K562 (cell line): ENCODE results near the gene NMNAT3. TPM values are rescaled to one million over a fixed set of nuclear protein-coding genes. Genes with fewer than 3 reads are reported as not detected.

Experiments used
- RAD21 ChIP-seq, 2 experiments: fragments of 250-450 bp in 1 of 2; fragments of 450-650 bp in 1 of 2; sonication (Bioruptor Pico) in 1 of 2; formaldehyde crosslinking in 1 of 2; IDR thresholded peaks in 1 of 2; conservative IDR thresholded peaks in 1 of 2; 2 replicates each; pipeline versions ENCODE4 v1.4.0 to v1.8.0; 2020 to 2022; ENCODE audit warnings: mild to moderate bottlenecking in 2 of 2, moderate library complexity in 1 of 2
- TRIM25 ChIP-seq: fragments of 450-650 bp; IDR thresholded peaks from 2 replicates; pipeline ENCODE4 v1.7.0; 2016; ENCODE audit warnings: borderline replicate concordance
- ZNF695 ChIP-seq: fragments of 450-650 bp; formaldehyde crosslinking; IDR thresholded peaks from 2 replicates; pipeline ENCODE4 v1.4.0; 2020; ENCODE audit warnings: mild to moderate bottlenecking, moderate library complexity
- polyA plus RNA-seq, 8 experiments: library from polyadenylated mRNA; depleted of rRNA in 4 of 8; stranded (reverse) in 5 of 8; unstranded in 3 of 8; fragments of >200 nt; fragmentation: Nextera tagmentation in 2 of 8; fragmentation: Illumina TruSeq in 1 of 8; extraction: Ambion mirVana in 2 of 8; extraction: Trizol in 1 of 8; gene quantifications; 2 replicates each; pipeline versions ENCODE4 v1.2.1 to v1.2.3, GENCODE V29; 2011 to 2014; ENCODE audit warnings: inconsistent platforms in 1 of 8, missing spikeins in 1 of 8
- total RNA-seq, 7 experiments: library from RNA; depleted of rRNA in 6 of 7; stranded (reverse); fragments of >200 nt in 6 of 7; fragmentation: Illumina TruSeq in 2 of 7; extraction: Trizol in 2 of 7; gene quantifications; 2 replicates each; pipeline versions ENCODE4 v1.2.1 to v1.2.3, GENCODE V29; 2011 to 2021; ENCODE audit warnings: low replicate concordance in 1 of 7
- TF ChIP-seq, protein P1 (sequence below), 3 experiments: IDR thresholded peaks in 2 of 3; conservative IDR thresholded peaks in 1 of 3; 2 replicates each; pipeline ENCODE4 v1.5.1; 2011 to 2012; ENCODE audit warnings: low read length in 3 of 3, mild to moderate bottlenecking in 3 of 3, control low read depth in 2 of 3, improper control_type of control experiment in 1 of 3, inconsistent platforms in 1 of 3, low read depth in 1 of 3, mixed read lengths in 1 of 3, moderate library complexity in 1 of 3; ENCODE audit not compliant: insufficient read depth in 2 of 3

NMNAT3 gene
- total and polyA plus RNA-seq, 9 of the 15 experiments (the other 6 are each of a cell fraction or from before 2014, with no cell fraction given) = 2.3 to 12.5 (median 6.6) TPM

GRCh38 chr3:139564294-139564861, 113.4 kb downstream of the NMNAT3 start (continued):
- TF ChIP-seq, protein P1, sequence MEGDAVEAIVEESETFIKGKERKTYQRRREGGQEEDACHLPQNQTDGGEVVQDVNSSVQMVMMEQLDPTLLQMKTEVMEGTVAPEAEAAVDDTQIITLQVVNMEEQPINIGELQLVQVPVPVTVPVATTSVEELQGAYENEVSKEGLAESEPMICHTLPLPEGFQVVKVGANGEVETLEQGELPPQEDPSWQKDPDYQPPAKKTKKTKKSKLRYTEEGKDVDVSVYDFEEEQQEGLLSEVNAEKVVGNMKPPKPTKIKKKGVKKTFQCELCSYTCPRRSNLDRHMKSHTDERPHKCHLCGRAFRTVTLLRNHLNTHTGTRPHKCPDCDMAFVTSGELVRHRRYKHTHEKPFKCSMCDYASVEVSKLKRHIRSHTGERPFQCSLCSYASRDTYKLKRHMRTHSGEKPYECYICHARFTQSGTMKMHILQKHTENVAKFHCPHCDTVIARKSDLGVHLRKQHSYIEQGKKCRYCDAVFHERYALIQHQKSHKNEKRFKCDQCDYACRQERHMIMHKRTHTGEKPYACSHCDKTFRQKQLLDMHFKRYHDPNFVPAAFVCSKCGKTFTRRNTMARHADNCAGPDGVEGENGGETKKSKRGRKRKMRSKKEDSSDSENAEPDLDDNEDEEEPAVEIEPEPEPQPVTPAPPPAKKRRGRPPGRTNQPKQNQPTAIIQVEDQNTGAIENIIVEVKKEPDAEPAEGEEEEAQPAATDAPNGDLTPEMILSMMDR (IDR thresholded peaks at IDR 0.05 in 2 of 3, conservative IDR thresholded peaks at IDR 0.05 in 1 of 3; ENCODE audit: insufficient read depth in 2 of 3, low read depth in 1 of 3, low read length in 3 of 3) = peak; percentile 26 to 50 (median 48); a peak in 5 of 6 replicates
- TF ChIP-seq RAD21 (CRISPR knock-in tag; conservative IDR thresholded peaks at IDR 0.05 in 1 of 2, IDR thresholded peaks at IDR 0.05 in 1 of 2) (peak; percentile 26 to 55; a peak in 3 of 4 replicates), ZNF695 (CRISPR knock-in tag) (no peak), TRIM25 (no peak)
